ENCODE measurements around the gene WNT9B. TPM values are rescaled to one million over a fixed set of nuclear protein-coding genes. Genes with fewer than 3 reads are reported as not detected.
"Not testable (repeated sequence)": the region's sequence is repeated elsewhere in the genome, so short reads cannot be mapped to it uniquely, and the experiment has no call there.

Gene WNT9B
- total and polyA plus RNA-seq, 4 donors, result 0.05 to 0.84 (median 0.57) TPM; not detected in 1

DNA sequence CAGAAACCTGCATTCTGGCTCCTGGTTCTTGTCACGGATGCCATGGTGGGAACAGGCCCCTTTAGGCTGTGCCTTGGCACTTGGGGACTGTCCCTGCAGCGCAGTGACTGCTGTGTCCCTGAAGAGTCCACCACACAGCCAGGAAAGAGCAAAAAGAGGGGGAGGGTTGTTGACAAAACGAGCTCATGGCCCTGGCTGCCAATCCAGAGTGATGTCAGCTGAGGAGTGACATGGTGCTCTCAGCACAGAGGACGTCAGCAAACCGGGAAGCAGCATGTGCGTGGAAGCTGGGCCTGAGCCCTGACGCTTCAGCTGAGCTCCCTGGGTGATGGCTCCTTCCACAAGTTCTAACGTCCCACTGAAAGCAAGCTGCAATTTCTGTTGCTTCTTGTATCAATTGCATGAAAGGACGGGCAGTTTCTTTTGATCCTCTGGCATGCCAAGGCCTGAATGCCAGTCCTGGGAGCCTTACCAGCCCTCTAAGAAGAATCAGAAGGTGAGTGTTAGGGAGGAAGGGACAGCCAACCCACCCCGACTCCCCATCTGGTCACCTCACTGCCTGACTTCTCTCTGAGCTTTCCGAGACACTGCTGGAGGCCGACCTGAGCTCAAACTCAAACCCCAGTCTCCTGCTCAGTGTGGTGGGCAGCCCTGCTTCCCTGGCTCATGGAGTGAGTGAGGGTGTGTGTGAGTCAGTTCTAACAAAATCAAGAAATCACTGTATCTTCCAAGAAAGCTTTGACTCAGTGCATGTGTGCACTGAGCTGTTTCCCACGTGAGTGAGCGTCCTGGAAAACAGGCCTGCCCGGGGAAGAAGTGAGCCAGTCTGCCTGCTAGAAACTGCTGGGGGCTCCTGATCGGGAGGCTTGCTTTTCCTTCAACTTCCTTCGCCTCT is 18.2 kb upstream of the WNT9B start:
- Histone ChIP-seq H3K9me3 (ENCODE audit: control insufficient read depth, low read length) (no peaks in the 10 kb centered on the region), H3K4me3 (ENCODE audit: low read length in 2 of 2) (no peak overlapping the region), H3K4me1 (ENCODE audit: control insufficient read depth in 1 of 2, insufficient read depth in 2 of 2, low read length in 2 of 2) (no peaks in the 10 kb centered on the region), H3K36me3 (ENCODE audit: control insufficient read depth in 1 of 2, insufficient read depth in 2 of 2, low read length in 1 of 2) (no peaks in the 10 kb centered on the region), H3K27me3 (ENCODE audit: control insufficient read depth in 1 of 2, insufficient read depth in 2 of 2, low read length in 1 of 2) (no peaks in the 10 kb centered on the region), H3K27ac (ENCODE audit: low read depth in 1 of 2, low read length in 2 of 2) (no peak overlapping the region)
- DNase-seq (no peak), ATAC-seq (ENCODE audit: low FRiP score) (peak; percentile 39)
- intact Hi-C loops (cut with DNase I), result no loop called here
- 49 to 56% methylated on average over 17 of the region's 17 CpGs for WGBS, 2 donors

DNA sequence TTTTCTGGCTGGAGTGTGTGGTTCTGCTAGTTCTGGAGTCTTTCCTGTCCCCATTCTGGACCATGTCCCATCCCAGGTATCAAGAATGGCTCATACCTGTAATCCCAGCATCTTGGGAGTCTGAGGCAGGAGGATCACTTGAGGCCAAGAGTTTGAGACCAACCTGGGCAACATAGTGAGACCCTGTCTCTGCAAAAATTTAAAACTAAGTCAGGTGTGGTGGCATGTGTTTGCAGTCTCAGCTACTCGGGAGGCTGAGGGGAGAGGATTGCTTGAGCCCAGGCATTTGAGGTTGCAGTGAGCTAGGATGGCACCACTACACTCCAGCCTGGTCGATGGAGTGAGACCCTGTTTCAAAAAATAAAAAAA is 17.6 kb upstream of the WNT9B start:
- no peak for ATAC-seq (ENCODE audit: low FRiP score)

DNA sequence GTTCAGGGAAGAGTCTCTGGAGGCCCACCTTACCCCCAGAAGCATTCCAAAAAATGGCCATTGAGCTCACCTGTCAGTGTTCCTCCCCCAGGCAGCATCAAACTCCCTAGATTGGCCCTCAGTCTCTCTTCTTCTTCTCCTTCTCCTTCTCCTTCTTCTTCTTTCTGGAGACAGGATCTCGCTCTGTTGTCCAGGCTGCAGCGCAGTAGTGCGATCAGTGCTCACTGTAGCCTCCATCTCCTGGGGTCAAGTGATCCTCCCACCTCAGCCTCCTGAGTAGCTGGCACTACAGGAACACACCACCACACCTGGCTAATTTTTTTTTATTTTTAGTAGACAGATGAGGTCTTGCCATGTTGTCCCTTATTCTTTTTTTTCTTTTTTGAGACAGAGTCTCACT is 16.5 kb upstream of the WNT9B start:
- DNase-seq (no peak), ATAC-seq (ENCODE audit: low FRiP score) (no peak)
- Histone ChIP-seq H3K4me3 (ENCODE audit: low read length in 2 of 2) (no peak overlapping the region), H3K4me1 (ENCODE audit: control insufficient read depth in 1 of 2, insufficient read depth in 2 of 2, low read length in 2 of 2) (no peaks in the 10 kb centered on the region), H3K27me3 (ENCODE audit: control insufficient read depth in 1 of 2, insufficient read depth in 2 of 2, low read length in 1 of 2) (no peaks in the 10 kb centered on the region), H3K27ac (ENCODE audit: low read depth in 1 of 2, low read length in 2 of 2) (no peak overlapping the region), H3K9me3 (ENCODE audit: control insufficient read depth, low read length) (no peaks in the 10 kb centered on the region), H3K36me3 (ENCODE audit: control insufficient read depth in 1 of 2, insufficient read depth in 2 of 2, low read length in 1 of 2) (no peaks in the 10 kb centered on the region)
- 98 to 100% methylated on average over 3 of the region's 3 CpGs for WGBS, 2 donors
- intact Hi-C loops (cut with DNase I), result no loop called here

More for the DNA sequence above, 17.6 kb upstream of the WNT9B start:
- no peaks in the 10 kb centered on the region for H3K27me3 ChIP-seq (ENCODE audit: control insufficient read depth in 1 of 2, insufficient read depth in 2 of 2, low read length in 1 of 2)
- WGBS, 2 donors, result 87 to 90% methylated on average over 2 of the region's 2 CpGs
- H3K4me1 ChIP-seq (ENCODE audit: control insufficient read depth in 1 of 2, insufficient read depth in 2 of 2, low read length in 2 of 2), result no peaks in the 10 kb centered on the region
- H3K36me3 ChIP-seq (ENCODE audit: control insufficient read depth in 1 of 2, insufficient read depth in 2 of 2, low read length in 1 of 2), result no peaks in the 10 kb centered on the region
- H3K27ac ChIP-seq (ENCODE audit: low read depth in 1 of 2, low read length in 2 of 2), result no peak overlapping the region
- H3K4me3 ChIP-seq (ENCODE audit: low read length in 2 of 2), result no peak overlapping the region
- H3K9me3 ChIP-seq (ENCODE audit: control insufficient read depth, low read length), result no peaks in the 10 kb centered on the region
- DNase-seq, result no peak
- intact Hi-C loops (cut with DNase I), result no loop called here

DNA sequence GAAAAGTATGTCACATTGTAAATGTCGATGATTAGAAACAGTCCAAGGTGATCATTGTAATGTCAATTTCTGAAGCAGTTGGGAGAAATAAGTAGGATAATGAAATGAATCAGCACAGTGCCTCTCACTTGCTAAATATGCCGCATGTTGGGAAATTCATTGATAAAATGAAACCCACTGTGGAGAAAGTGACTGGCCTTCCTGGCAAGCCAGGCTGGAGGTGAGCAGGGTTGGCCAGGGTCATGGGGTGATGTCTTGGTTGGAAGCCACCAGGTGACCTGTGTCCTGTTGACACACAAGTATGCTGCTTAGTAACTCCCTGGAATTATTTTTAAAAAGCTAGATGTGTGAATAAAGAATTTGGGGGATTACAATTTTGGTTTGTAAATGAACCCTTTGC is 14.9 kb upstream of the WNT9B start:
- Histone ChIP-seq H3K4me1 (ENCODE audit: control insufficient read depth in 1 of 2, insufficient read depth in 2 of 2, low read length in 2 of 2) (no peaks in the 10 kb centered on the region), H3K27me3 (ENCODE audit: control insufficient read depth in 1 of 2, insufficient read depth in 2 of 2, low read length in 1 of 2) (no peaks in the 10 kb centered on the region), H3K36me3 (ENCODE audit: control insufficient read depth in 1 of 2, insufficient read depth in 2 of 2, low read length in 1 of 2) (no peaks in the 10 kb centered on the region), H3K9me3 (ENCODE audit: control insufficient read depth, low read length) (no peaks in the 10 kb centered on the region), H3K4me3 (ENCODE audit: low read length in 2 of 2) (no peak overlapping the region), H3K27ac (ENCODE audit: low read depth in 1 of 2, low read length in 2 of 2) (no peak overlapping the region)
- no peak for DNase-seq
- ATAC-seq (ENCODE audit: low FRiP score), result no peak
- 68 to 74% methylated on average over 2 of the region's 2 CpGs for WGBS, 2 donors
- intact Hi-C loops (cut with DNase I), result no loop called here

DNA sequence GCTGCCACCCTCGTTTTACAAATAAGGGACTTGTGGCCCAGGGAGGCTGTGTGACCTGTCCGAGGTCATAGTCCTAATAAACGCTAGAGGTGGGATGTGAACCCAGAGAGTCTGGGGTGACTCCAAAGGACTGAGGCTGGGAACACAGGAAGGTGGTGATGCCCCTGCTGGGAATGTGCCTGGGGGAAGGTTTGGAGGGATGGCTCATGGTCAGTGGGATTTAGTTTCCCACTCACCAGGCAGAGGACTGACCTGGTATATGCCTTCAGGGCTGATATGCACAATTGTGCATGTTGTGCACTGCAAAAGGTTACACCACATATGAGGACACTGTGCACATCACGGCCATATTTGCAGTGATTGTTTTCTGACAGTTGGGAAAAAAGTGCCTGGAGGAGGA is 13.9 kb upstream of the WNT9B start:
- 70 to 74% methylated on average over 4 of the region's 4 CpGs for WGBS, 2 donors
- H3K9me3 ChIP-seq (ENCODE audit: control insufficient read depth, low read length), result no peaks in the 10 kb centered on the region
- H3K4me3 ChIP-seq (ENCODE audit: low read length in 2 of 2), result no peak overlapping the region
- intact Hi-C loops (cut with DNase I), result no loop called here
- DNase-seq (no peak), ATAC-seq (ENCODE audit: low FRiP score) (no peak)
- no peaks in the 10 kb centered on the region for H3K36me3 ChIP-seq (ENCODE audit: control insufficient read depth in 1 of 2, insufficient read depth in 2 of 2, low read length in 1 of 2)
- H3K27ac ChIP-seq (ENCODE audit: low read depth in 1 of 2, low read length in 2 of 2), result no peak overlapping the region
- H3K4me1 ChIP-seq (ENCODE audit: control insufficient read depth in 1 of 2, insufficient read depth in 2 of 2, low read length in 2 of 2), result no peaks in the 10 kb centered on the region
- no peaks in the 10 kb centered on the region for H3K27me3 ChIP-seq (ENCODE audit: control insufficient read depth in 1 of 2, insufficient read depth in 2 of 2, low read length in 1 of 2)

DNA sequence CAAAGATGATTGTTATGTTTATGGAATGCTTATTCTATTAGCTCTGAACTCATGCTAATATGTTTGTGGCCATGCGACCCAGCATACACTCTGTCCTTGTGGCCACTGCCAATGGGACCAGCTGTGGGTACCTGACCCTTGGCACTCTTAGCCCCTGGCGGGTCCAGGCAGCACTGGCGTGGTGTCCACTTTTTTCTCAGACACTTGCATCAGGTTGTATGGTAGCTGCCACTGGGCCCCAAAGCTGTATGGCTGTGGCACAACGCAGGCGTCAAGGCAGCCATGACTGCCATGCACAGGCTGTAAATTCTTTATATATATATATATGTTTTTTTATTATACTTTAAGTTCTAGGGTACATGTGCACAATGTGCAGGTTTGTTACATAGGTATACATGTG is 12.2 kb upstream of the WNT9B start:
- DNase-seq, result no peak
- Histone ChIP-seq H3K9me3 (ENCODE audit: control insufficient read depth, low read length) (peaks cover 3% of the 10 kb centered on the region), H3K4me3 (ENCODE audit: low read length in 2 of 2) (no peak overlapping the region), H3K27ac (ENCODE audit: low read depth in 1 of 2, low read length in 2 of 2) (no peak overlapping the region), H3K36me3 (ENCODE audit: control insufficient read depth in 1 of 2, insufficient read depth in 2 of 2, low read length in 1 of 2) (no peaks in the 10 kb centered on the region), H3K4me1 (ENCODE audit: control insufficient read depth in 1 of 2, insufficient read depth in 2 of 2, low read length in 2 of 2) (no peaks in the 10 kb centered on the region), H3K27me3 (ENCODE audit: control insufficient read depth in 1 of 2, insufficient read depth in 2 of 2, low read length in 1 of 2) (peaks cover 0 to 3% of the 10 kb centered on the region in 2 donors)
- intact Hi-C loops (cut with DNase I), result no loop called here
- WGBS, 2 donors, result 90 to 93% methylated on average over 5 of the region's 5 CpGs
- no peak for ATAC-seq (ENCODE audit: low FRiP score)

DNA sequence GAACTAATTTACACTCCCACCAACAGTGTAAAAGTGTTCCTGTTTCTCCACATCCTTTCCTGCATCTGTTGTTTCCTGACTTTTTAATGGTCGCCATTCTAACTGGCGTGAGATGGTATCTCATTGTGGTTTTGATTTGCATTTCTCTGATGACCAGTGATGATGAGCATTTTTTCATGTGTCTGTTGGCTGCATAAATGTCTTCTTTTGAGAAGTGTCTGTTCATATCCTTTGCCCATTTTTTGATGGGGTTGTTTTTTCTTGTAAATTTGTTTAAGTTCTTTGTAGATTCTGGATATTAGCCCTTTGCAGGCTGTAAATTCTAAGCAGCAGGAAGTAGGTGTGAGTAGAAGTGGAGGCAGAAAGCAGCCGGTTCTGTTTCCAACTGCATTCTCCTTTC is 10.8 kb upstream of the WNT9B start:
- intact Hi-C loops (cut with DNase I); H3K27me3 ChIP-seq (ENCODE audit: control insufficient read depth in 1 of 2, insufficient read depth in 2 of 2, low read length in 1 of 2): not testable (repeated sequence)
- 69 to 70% methylated on average over 3 of the region's 3 CpGs for WGBS, 2 donors

DNA sequence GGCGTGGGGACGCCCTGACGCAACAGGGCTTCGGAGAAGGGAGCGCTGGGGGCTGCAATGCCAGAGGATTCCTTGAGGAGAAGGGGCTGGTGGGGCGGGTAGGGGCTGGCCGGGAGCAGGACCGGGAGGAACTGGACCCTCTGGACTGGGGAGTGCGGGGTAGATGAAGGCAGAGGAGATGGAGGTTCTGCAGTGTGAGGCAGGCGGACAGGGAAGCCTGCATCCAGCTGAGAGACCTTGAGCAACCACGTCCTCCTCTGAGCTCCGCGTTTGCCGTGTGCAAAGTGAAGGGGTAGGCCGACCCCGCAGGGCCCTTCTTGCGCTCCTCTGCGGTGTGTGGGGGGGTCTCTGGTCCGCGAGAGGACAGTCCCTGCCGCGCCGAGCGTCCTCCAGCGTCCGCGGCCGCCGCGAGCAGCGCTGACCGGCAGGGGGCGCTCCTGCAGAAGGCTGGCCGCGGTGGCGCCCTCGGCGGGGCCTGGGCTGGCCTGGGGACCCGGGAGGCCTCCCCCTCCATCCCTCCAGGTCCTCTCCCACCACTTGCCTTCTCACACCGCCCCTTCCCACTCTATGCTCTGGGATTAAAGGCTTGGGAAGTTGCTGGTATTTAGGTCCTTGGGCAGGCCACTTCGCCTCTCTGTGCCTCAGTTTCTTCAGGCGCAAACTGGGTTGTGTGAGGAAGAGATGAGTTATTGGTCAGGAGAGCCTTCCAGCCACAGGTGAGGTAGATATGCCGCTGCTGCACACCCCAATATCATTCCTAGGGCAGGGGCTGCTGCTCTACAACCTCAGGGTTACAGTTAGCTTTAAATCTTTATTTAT is 9.6 kb upstream of the WNT9B start:
- peak; percentile 29 for ATAC-seq (ENCODE audit: low FRiP score)
- H3K36me3 ChIP-seq (ENCODE audit: control insufficient read depth in 1 of 2, insufficient read depth in 2 of 2, low read length in 1 of 2), result no peaks in the 10 kb centered on the region
- DNase-seq, result no peak
- intact Hi-C loops (cut with DNase I), result no loop called here
- H3K4me3 ChIP-seq (ENCODE audit: low read length in 2 of 2), result no peak overlapping the region
- peaks cover 0 to 3% of the 10 kb centered on the region in 2 donors for H3K27me3 ChIP-seq (ENCODE audit: control insufficient read depth in 1 of 2, insufficient read depth in 2 of 2, low read length in 1 of 2)
- WGBS, 2 donors, result 14 to 16% methylated on average over 39 to 43 of the region's 43 CpGs
- H3K4me1 ChIP-seq (ENCODE audit: control insufficient read depth in 1 of 2, insufficient read depth in 2 of 2, low read length in 2 of 2), result no peaks in the 10 kb centered on the region
- H3K9me3 ChIP-seq (ENCODE audit: control insufficient read depth, low read length), result peaks cover 3% of the 10 kb centered on the region
- no peak overlapping the region for H3K27ac ChIP-seq (ENCODE audit: low read depth in 1 of 2, low read length in 2 of 2)

More for the DNA sequence above, 10.8 kb upstream of the WNT9B start:
- not testable (repeated sequence) for H3K36me3 ChIP-seq (ENCODE audit: control insufficient read depth in 1 of 2, insufficient read depth in 2 of 2, low read length in 1 of 2); H3K4me3 ChIP-seq (ENCODE audit: low read length in 2 of 2); DNase-seq; ATAC-seq (ENCODE audit: low FRiP score); H3K9me3 ChIP-seq (ENCODE audit: control insufficient read depth, low read length); H3K4me1 ChIP-seq (ENCODE audit: control insufficient read depth in 1 of 2, insufficient read depth in 2 of 2, low read length in 2 of 2); H3K27ac ChIP-seq (ENCODE audit: low read depth in 1 of 2, low read length in 2 of 2)

Measured in aorta (tissue), 5 donors.